Colonic mucosa (tissue), 4 donors: ENCODE results near the gene BMPER. TPM values are rescaled to one million over a fixed set of nuclear protein-coding genes. Genes with fewer than 3 reads are reported as not detected.

Source experiments
- DNase-seq: peaks from one replicate; pipeline ENCODE4 v3.0.0-alpha.2; 2020
- H3K27ac ChIP-seq: fragments of 200-600 bp; one replicate; pipeline ENCODE4 v1.8.0; 2021
- H3K27me3 ChIP-seq: fragments of 200-600 bp; one replicate; pipeline ENCODE4 v1.8.0; 2021
- H3K36me3 ChIP-seq: fragments of 200-600 bp; one replicate; pipeline ENCODE4 v1.8.0; 2021
- H3K4me1 ChIP-seq: fragments of 200-600 bp; one replicate; pipeline ENCODE4 v1.8.0; 2021; ENCODE audit warnings: mild to moderate bottlenecking
- H3K4me3 ChIP-seq: fragments of 200-600 bp; one replicate; pipeline ENCODE4 v1.8.0; 2021
- H3K9ac ChIP-seq, 2 donors: one replicate each; pipeline ENCODE4 v1.7.0; 2013; ENCODE audit warnings: control low read depth in 2 of 2, low read depth in 2 of 2, low read length in 2 of 2
- H3K9me3 ChIP-seq: fragments of 200-600 bp; one replicate; pipeline ENCODE4 v1.8.0; 2021
- CTCF ChIP-seq: fragments of 200-600 bp; IDR thresholded peaks from one replicate; pipeline ENCODE4 v1.8.0; 2022; ENCODE audit warnings: antibody characterized with exemption, mild to moderate bottlenecking
- intact Hi-C: fragments of 100-400 bp; cut with DNase I; formaldehyde crosslinking; loops from one replicate; pipeline ENCODE4 v1.14.1; 2022
- total RNA-seq, 2 donors: library from RNA; stranded (reverse); fragmentation: NEBNext Ultra II Directional in 1 of 2; extraction: Animal tissue kit (Norgen Biotek cat#: 25700) in 1 of 2; gene quantifications; one replicate each; pipeline ENCODE4 v1.2.1, GENCODE V29; 2021
- donor health status: healthy.
- donor health status: DM: no; HTN: no; CAD: no.
- donor health status: DM: no; HTN: no; CAD: no.

Gene BMPER
- total RNA-seq, 2 donors from 2014 or later = 0.85 to 1.3 TPM

- H3K9ac ChIP-seq = no peak overlapping the region
- H3K9me3 ChIP-seq = no peaks in the 10 kb centered on the region
- no peak for DNase-seq
- H3K4me3 ChIP-seq = no peak overlapping the region
- intact Hi-C loops = no loop called here
- no peak for TF ChIP-seq CTCF
- no peaks in the 10 kb centered on the region for H3K4me1 ChIP-seq
- no peaks in the 10 kb centered on the region for H3K27me3 ChIP-seq
- H3K36me3 ChIP-seq = no peaks in the 10 kb centered on the region
- no peak overlapping the region for H3K27ac ChIP-seq
Observed at GRCh38 chr7:34057956-34058355, 152.6 kb downstream of the BMPER start.

GRCh38 chr7:34058801-34059135, 153.4 kb downstream of the BMPER start:
- Histone ChIP-seq H3K4me3 (no peak overlapping the region), H3K9ac (no peak overlapping the region), H3K9me3 (no peaks in the 10 kb centered on the region), H3K27ac (no peak overlapping the region), H3K27me3 (no peaks in the 10 kb centered on the region), H3K36me3 (no peaks in the 10 kb centered on the region), H3K4me1 (no peaks in the 10 kb centered on the region)
- TF ChIP-seq CTCF = no peak
- no peak for DNase-seq
- intact Hi-C loops = no loop called here

- Histone ChIP-seq H3K4me3 (no peak overlapping the region), H3K27me3 (no peaks in the 10 kb centered on the region), H3K9ac (no peak overlapping the region), H3K36me3 (no peaks in the 10 kb centered on the region), H3K4me1 (no peaks in the 10 kb centered on the region), H3K9me3 (no peaks in the 10 kb centered on the region), H3K27ac (no peak overlapping the region)
- intact Hi-C loops = no loop called here
- no peak for DNase-seq
- no peak for TF ChIP-seq CTCF
Observed at GRCh38 chr7:34059136-34059828, 153.9 kb downstream of the BMPER start.

GRCh38 chr7:34060196-34060947, 155.0 kb downstream of the BMPER start:
- no peak overlapping the region for H3K4me3 ChIP-seq
- H3K27ac ChIP-seq = no peak overlapping the region
- no peak for TF ChIP-seq CTCF
- intact Hi-C loops = no loop called here
- H3K9ac ChIP-seq = no peak overlapping the region
- H3K27me3 ChIP-seq = no peaks in the 10 kb centered on the region
- no peaks in the 10 kb centered on the region for H3K36me3 ChIP-seq
- H3K4me1 ChIP-seq = no peaks in the 10 kb centered on the region
- H3K9me3 ChIP-seq = no peaks in the 10 kb centered on the region
- no peak for DNase-seq

- H3K36me3 ChIP-seq = no peaks in the 10 kb centered on the region
- H3K27me3 ChIP-seq = no peaks in the 10 kb centered on the region
- H3K4me1 ChIP-seq = no peaks in the 10 kb centered on the region
- no peak overlapping the region for H3K4me3 ChIP-seq
- no peak for TF ChIP-seq CTCF
- no peaks in the 10 kb centered on the region for H3K9me3 ChIP-seq
- no peak overlapping the region for H3K27ac ChIP-seq
- no peak for DNase-seq
- no peak overlapping the region for H3K9ac ChIP-seq
- intact Hi-C loops = no loop called here
Observed at GRCh38 chr7:34061149-34061548, 155.8 kb downstream of the BMPER start.
